Kidney epithelial cell (primary cell): Measurements from ENCODE around the gene SYNE4. TPM values are rescaled to one million over a fixed set of nuclear protein-coding genes. Genes with fewer than 3 reads are reported as not detected.

Experiments
- DNase-seq: peaks from one replicate; pipeline ENCODE4 v3.0.0-alpha.2; 2010; ENCODE audit warnings: low read depth
- H3K27me3 ChIP-seq: 2 replicates; pipeline ENCODE4 v1.6.0; 2011; ENCODE audit warnings: low read length; ENCODE audit not compliant: control insufficient read depth, insufficient read depth
- H3K36me3 ChIP-seq: 2 replicates; pipeline ENCODE4 v1.5.1; 2011; ENCODE audit warnings: low read length; ENCODE audit not compliant: control insufficient read depth, insufficient read depth
- H3K4me3 ChIP-seq: 2 replicates; pipeline ENCODE4 v1.5.1; 2011; ENCODE audit warnings: low read depth, mild to moderate bottlenecking, control low read depth, low read length
- CTCF ChIP-seq: IDR thresholded peaks from 2 replicates; pipeline ENCODE4 v1.5.1; 2011; ENCODE audit warnings: mild to moderate bottlenecking, moderate library complexity, low read length, control low read depth, inconsistent platforms; ENCODE audit not compliant: insufficient read depth, poor library complexity, severe bottlenecking
- total RNA-seq: library from RNA; depleted of rRNA; stranded (reverse); fragments of >200 nt; gene quantifications from 2 replicates; pipeline ENCODE4 v1.2.3, GENCODE V29; 2015

SYNE4 gene
- total RNA-seq, 1 donor from 2014 or later, result 11.5 TPM

GRCh38 chr19:36040495-36040894 lies 31.9 kb upstream of the SYNE4 start:
- no peak overlapping the region for H3K4me3 ChIP-seq
- no peak for TF ChIP-seq CTCF
- H3K27me3 ChIP-seq, result no peaks in the 10 kb centered on the region
- no peaks in the 10 kb centered on the region for H3K36me3 ChIP-seq
- no peak for DNase-seq

GRCh38 chr19:36032251-36033104 lies 23.9 kb upstream of the SYNE4 start, which contains the start of gene CLIP3:
CLIP3 (minus strand) TSS chr19:36032873; CDS start chr19:36032357, 516 bp downstream.
- Histone ChIP-seq H3K27me3 (no peaks in the 10 kb centered on the region), H3K36me3 (no peaks in the 10 kb centered on the region), H3K4me3 (peak within 1 kb of the TSS; percentile 67)
- TF ChIP-seq CTCF, result no peak
- no peak for DNase-seq

GRCh38 chr19:36031308-36031707 lies 22.7 kb upstream of the SYNE4 start:
- Histone ChIP-seq H3K4me3 (no peak overlapping the region), H3K36me3 (no peaks in the 10 kb centered on the region), H3K27me3 (no peaks in the 10 kb centered on the region)
- DNase-seq, result no peak
- no peak for TF ChIP-seq CTCF

- no peaks in the 10 kb centered on the region for H3K27me3 ChIP-seq
- peak; percentile 32 for TF ChIP-seq CTCF
- H3K4me3 ChIP-seq, result no peak overlapping the region
- no peak for DNase-seq
- H3K36me3 ChIP-seq, result no peaks in the 10 kb centered on the region
Measured at GRCh38 chr19:36030264-36031148, 21.9 kb upstream of the SYNE4 start.

- Histone ChIP-seq H3K36me3 (no peaks in the 10 kb centered on the region), H3K4me3 (no peak overlapping the region), H3K27me3 (no peaks in the 10 kb centered on the region)
- DNase-seq, result no peak
- TF ChIP-seq CTCF, result no peak
Measured at GRCh38 chr19:36028313-36029041, 19.9 kb upstream of the SYNE4 start.
